GDM1 (cell line): ENCODE measurements around the gene P2RX7.

Source experiments
- DNase-seq: peaks from one replicate; lab custom pipeline; 2025; lab: John Stamatoyannopoulos, UW

Gene P2RX7

DNA sequence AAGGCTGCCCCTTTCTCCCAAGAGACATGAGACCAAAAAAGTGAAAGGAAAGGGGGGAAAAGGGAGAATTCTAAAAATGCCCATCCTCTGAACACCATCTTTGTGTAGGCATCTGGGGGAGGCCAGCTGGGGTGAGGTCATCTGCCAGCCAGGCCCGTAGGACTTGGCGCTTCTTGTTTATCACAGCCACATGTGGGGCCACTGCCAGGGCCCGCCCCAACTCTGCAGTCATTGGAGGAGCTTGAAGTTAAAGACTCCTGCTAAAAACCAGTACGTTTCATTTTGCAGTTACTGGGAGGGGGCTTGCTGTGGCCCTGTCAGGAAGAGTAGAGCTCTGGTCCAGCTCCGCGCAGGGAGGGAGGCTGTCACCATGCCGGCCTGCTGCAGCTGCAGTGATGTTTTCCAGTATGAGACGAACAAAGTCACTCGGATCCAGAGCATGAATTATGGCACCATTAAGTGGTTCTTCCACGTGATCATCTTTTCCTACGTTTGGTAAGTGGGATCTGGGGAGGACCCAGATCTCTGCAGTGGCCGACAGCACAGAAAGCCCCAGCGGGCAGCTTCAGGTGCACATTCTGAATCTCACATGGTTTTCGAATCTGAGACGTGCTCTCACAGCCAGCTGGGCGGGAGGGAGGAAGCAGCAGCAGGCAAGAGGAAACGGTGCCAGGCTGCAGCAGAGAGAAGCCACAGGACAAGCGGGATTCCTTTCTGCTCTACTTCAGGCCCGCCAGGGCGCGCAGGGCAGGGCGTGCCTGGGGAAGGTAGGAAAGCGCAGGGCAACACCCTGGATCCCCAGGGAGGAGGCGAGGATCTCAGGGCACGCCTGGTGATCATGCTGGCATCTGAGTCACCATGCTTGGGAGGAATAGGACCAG, at the start of gene P2RX7:
TSS of gene P2RX7 (plus strand) at position 276 of the 881 bp plus-strand sequence. CDS start at position 371, 95 bp downstream.
- DNase-seq: peak; percentile 30

DNA sequence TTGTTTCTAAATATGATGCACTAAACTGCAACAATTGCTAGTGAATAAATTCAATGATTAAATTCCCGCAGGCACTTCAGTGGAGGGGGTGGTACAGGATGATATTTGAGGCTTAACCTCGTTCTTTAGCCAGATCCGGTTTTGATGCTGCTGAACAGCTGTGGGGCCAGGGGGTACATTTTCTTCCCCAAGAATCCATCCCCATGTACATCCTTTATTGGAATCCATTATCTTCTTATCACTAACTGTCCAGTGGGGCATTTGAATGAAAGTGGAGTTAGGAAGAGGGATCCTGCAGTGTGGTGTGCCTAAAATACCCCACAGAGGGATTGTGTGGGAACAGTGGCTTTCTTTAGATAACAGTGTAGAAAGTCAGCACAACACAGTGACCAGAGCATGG, 48.4 kb upstream of the P2RX7 start:
- DNase-seq: no peak

DNA sequence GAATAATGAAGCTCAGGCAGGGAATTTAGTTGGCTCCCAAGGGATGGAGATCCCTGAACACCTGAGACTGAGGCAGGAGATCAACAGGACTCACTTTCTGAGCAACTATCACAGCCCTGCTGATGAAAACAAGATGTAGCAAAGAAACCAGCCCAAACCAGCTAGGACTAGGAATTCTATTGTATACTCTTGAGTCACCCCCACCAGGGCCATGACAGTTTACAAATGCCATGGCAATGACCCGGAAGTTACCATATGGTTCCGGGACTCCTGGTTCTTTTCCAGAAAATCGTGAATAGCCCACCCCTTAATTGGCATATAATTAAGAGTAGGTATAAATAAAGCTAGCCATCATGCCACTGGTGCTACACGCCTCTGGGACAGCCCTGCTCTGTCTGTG, 47.6 kb upstream of the P2RX7 start:
- no peak for DNase-seq

DNA sequence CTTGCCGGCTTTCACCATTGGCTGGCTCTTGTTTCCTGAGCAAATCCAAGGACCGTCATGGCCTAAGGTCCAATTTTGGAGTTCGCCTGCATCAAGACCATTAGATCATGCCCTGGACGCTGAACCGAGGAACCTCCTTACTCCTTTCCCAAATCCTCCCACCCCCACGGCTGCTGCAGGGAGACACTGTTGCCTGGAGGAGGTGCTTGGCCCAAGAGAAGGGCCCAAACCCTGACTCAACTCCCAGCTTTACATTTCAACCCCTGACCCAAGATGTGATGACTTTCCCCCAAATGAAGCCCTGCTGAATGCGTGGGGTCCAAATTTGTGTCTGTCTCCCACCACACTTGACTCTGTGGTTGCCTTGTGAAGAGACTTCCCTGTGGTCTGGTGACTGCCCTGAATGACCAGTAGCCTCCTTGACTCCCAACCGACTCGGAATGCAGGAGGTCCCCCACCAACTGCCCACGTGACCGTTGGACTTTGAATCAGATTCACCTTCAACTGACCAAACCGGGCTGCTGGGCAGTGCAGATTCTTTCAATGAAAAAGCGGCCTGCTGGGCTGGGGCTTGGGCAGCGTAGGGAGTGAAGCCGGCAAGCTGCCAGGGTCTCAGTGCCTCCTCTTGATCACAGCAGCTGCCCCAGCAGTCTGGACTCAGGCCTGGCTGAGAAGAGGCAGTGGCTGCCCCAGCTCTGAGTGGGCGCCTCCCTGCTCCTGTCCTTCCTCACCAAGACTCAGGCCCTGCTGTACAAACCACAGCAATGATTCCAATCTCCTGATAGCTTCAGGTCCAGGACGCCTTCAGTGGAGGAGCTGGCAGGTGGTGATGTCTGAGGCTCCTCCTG, 46.9 kb upstream of the P2RX7 start:
- no peak for DNase-seq

DNA sequence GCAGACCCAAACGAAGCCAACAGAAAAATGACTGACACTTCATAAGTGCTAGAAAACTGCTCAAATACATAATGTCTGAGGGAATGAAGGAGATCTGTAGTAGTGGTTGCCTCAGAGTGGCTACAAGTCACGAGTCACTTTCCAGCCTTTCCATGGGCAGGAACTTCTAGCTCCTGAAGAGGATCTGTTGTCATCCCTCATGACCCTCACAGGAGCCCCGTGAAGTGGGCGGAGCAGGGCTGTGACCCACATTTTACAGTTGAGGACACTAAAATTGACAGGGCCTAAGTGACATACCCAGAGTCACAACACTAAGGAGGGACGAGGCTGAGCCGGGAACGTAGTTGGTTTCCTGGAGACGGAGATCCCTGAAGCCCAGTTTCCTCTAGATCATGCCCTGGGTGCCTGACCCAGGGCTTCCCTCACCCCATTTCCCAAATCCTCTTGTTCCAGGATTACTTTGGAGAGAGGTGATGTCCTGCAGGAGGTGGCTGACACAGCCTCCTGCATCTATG, 45.8 kb upstream of the P2RX7 start:
- no peak for DNase-seq

DNA sequence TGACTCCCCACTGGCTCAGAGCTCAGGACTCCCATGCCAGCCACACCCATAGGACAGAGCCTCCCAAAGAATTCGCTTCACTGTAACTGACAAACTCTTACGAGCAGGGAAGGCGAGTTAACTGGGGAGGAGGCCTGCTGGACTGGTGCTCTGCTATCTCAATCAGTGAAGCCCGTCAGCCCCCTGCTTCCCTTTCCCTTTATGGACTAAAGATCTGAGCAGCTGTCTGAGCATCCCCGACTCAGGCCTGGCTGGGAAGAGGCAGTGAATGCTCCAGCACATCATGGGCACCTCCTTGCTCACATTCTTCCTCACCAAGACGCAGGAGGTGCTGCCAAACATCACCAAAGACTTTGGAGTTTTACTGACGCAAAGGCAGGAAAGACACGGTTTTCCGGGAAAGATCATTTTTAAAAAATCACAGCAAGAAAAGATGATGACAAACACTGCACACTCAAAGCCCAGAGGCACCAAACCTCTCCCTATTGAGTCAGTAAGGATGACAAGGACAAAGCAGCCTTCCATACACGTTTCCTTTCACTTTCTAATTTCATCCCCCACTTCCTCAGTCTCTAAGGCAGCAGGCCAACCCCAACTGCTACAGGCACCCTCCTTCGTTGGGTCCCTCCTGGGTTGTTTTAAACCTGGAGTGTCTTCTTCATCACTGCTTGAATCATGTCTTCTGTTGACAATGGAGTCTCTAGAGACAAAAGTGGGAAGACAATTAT, 45.0 kb upstream of the P2RX7 start:
- no peak for DNase-seq

DNA sequence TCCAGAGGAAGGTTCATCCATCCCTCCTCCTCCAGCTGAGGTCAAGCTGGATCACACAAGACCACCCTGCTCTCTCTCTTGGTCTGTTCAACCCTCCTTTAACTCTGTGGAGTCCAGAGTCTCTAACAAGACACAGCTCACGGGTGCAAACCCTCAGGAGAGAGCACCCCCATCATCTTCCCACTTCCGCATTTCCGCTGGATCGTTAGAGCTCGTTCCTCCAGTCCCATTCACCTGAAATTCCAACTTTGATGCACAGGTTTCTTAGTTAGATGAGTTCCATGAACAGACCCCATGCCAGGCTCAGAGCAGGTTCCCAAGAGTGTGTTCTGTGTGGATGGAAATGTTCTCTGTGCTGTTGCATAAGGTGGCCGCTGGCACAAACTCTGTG, 44.5 kb upstream of the P2RX7 start:
- DNase-seq: no peak

DNA sequence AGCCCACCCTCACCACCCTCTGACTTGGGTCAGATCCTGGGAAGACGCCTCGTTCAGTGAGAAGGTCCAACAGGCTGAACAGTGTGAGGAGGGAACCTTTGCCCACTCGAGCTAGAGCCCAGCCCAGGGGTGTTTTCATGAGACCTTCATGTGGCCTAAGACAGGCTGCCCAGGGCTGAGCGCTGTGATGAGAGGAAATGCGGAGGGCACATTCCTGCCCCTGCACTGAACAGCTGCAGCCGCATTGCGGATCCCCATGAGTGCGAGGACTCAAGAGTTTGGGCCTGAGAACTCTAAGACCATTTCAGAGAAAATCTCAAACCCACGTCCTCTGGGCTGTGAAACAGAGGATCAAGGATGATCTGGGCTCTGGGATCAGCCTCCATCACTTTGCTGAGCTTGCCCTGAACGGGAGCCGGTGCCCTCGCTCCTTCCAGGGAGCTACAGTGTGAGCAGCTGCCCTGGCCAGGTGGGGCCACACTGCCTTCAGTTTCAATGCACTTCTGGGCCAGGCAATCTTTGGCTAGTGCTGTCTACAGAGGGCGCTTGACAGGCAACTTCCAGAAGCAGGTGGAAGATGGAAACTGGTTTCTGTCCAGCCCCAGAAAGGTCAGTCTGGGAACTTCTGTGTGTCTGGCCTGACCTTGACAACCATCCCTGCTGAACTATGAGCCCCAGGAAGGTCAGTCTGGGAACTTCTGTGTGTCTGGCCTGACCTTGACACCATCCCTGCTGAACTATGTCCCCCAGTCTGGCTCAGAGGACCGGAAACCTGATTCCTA, 43.5 kb upstream of the P2RX7 start:
- no peak for DNase-seq

DNA sequence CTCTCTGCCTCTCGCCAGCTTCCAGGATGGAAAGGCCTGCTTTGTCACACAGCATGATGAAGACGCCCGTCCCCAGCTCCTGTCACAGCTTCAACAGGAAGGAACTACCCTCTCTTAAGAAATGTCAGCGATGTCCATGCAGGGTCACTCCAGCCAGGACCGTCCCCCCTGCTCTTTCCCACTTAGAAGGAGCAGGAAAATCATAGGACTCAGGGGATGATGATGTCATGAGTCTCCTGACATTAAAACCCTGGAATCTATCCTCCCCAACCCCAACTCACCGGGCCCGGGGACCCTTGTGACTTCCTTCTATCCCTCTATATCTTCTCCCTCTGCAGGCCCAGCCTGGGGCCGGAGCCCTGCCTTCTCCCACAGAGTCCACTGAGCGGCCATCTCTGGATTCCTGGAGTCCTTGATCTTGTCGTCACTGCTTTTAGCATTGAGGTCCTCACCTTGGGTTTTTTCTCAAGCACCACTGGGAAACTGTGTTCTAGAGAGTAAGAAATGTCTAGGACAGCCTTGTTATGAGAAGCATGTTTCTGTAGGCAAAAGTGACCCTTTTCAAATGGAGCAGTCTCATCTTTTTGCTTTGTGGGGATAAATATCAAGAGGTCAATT, 42.8 kb upstream of the P2RX7 start:
- no peak for DNase-seq

DNA sequence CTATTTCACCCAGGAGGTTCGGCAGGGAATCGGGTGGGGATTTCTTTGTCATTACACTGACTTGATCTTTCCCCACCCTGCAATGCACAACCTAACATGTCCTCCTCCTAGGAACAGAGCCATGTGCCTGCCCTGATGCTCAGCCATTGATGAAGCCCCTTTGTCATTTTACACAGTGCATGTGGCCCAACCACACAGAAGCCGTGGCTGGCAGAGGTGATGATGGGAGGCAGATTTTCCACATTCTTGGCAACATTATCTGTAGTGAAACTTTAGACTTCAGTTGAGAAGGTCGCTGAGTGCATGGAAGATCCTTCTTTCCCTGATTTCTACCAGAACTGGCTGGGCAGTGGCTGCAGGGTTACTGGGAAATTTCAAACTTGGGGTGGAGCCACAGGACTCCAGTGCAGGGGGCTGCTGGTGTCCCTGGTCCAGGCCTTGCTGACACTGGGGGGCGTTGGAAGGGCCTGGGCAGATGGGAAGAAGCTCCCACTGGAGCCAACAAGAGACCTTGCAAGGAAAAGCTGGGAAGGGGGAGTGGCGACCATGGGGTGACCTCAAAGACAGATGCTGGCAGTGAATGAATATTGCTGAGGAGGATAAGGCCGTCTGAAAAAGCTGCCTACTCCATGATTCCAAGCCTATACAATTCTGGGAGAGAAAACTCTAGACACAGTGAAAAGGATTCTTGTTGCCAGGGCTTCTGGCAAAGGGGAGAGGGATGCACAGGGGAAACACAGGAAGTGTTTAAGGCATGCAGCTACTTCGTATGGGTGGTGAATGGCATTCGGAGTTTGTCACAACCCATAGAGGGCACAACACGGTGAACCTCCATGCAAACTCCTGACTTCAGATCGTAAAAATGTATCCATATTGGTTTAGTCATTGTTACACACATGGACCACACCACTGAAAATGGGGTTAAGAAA, 41.8 kb upstream of the P2RX7 start:
- no peak for DNase-seq

DNA sequence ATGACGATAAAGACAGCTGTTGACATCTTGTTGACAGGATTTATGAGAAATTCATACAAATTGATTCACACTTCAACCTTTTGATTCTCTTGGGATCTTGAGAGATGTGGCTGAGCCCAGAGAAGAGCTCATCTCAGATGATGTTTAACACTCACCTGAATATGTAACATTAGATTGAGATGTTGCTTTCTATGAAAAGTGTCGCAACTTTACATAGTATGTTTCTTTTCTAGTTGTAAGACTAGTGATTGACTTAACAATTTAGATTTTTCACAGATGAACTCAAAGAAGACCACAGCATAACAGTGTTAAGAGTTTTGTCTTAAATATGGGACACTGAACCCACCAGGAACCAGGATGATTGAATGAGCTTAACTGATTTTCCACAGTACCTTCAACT, 40.6 kb upstream of the P2RX7 start:
- DNase-seq: no peak

DNA sequence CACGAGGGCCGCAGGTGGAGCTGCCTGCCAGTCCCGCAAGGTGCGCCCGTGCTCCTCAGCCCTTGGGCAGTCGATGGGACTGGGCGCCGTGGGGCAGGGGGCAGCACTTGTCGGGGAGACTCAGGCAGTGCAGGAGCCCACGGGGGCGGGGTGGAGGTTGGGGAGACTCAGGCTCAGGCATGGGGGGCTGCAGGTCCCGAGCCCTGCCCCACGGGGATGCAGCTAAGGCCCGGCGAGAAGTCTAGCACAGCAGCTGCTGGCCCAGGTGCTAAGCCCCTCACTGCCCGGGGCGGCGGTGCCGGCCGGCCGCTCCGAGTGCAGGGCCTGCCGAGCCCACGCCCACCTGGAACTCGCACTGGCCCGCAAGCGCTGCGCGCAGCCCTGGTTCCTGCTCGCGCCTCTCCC, 39.2 kb upstream of the P2RX7 start:
- DNase-seq: no peak

DNA sequence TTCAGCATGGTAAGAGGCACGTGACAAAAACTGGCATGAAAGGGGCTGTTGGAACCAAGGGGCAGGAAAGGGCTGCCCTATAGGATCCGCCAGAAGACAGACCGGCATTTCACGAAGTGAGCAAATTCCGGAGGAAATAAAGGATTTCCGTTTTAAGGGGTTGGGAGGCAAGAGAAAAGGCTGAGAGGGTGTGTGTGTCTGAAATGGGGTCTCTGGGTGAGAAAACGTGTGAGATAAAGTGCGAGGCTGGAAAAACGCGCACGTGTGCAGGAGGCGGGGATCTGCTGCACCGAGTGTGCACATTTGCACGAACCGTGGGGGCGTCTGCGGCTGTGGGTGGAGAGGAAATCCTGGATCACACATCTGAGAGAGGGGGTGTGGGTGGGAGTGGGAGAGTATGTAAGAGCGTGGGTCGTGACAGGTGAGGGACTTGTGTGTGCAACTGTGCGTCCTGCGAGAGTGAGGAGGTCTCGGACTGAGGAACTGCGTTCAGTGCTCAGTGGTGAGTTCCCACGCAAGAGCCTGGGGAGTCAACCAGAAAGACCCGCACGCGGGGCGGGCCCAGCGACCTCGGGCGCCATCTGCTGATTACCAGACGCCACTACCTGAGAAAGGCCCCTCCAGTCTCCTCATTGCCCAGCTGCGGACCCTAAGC, 37.0 kb upstream of the P2RX7 start:
- DNase-seq: peak; percentile 77

DNA sequence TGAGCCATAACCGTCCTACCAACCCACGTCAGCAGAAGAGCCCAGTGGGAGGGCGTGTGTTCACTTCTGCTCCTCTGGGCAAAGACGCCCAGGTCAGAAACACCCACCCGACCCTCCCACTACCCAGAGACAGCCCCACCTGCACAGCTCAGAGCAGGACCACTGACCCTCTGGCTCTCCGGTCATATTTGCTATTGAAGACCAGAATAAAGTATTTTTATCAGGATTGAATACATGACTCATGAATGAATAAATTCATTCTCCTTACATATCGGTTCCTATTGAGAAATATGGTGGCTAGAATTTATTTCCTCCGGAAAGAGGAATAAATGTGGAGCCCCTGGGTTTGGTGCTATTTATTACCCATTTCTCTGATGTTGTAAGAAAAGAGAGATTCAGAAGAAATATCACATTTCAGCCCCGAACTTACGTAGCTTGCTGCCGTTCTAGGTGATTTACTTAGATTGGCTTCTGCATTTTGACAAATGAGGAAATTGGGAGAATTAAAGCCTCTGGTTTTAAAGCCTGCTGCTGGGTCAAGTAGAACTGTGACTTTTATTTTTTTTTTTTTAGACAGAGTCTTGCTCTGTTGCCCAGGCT, 36.4 kb upstream of the P2RX7 start:
- no peak for DNase-seq

DNA sequence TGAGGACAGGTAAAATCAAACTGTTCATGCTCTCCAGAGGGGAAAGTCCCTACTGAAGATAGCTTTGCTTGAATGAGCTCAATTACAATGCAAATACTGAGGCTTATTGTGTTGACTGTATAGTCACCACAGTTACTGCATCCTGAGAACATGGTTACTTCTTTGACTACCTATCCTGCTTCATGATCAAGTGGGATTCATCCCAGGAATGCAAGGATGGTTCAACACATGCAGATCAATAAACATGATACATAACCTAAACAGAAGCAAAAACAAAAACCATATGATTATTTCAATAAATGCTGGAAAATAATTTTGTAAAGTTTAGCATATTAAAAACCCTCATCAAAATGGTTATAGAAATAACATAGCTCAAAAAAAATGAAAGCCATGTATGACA, 32.9 kb upstream of the P2RX7 start:
- no peak for DNase-seq

DNA sequence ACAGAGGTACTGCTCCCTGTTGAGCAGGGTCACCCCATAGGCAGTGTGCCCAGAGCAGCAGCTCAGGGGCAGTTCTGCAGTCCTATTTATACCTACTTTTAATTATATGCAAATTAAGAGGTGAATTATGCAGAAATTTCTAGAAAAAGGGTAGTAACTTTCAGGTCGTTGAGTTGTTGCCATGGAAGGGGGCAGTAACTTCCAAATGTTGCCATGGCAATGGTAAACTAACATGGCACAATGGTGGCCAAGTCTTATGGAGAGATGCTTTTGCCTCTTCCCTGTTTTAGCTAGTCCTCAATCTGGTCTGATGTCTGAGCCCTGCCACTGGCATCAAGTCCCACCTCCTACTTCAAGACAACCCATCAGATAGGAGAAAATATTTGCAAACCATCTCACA, 30.4 kb upstream of the P2RX7 start:
- DNase-seq: no peak

DNA sequence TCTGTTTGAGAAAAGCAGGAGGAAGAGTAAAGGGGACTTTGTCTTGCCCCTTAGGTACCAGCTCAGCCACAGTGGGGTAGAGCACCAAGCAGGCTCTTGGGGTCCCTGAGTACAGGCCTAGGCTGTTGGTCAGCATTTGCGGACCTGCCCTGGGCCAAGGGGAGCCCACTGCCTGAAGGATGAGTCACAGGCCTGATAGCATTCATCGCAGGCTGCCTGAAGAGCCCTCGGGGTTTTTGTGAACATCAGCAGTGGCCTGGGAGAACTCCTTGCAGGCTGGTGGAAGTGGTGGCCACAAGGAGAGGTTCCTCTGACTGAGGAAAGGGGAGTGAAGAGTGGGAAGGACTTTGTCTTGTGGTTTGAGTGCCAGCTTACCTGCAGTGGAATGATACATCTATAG, 25.0 kb upstream of the P2RX7 start:
- no peak for DNase-seq

DNA sequence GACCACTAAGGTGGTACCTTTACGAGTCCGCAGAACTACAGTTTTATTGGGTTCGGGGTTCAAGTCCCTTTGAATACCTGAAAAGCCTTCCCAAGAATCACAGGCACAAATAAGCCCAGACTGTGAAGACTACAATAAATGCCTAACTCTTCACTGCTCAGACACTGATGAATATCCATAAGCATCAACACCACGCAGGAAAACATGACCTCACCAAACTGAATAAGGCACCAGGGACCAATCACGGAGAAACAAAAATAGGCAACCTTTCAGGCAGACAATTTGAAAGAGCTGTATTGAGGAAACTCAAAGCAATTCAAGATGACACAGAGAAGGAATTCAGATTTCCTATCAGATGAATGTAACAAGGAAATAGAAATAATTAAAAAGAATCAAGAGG, 24.2 kb upstream of the P2RX7 start:
- DNase-seq: no peak
